ENCODE measurements around the gene SGO2.

SGO2 gene

GRCh38 chr2:200496696-200497095 lies 29.3 kb upstream of the SGO2 start:
- Histone ChIP-seq H3K79me2 (ENCODE audit: insufficient read depth, low read length) (no peaks in the 10 kb centered on the region), H3K4me3 (ENCODE audit: insufficient read depth, low read length, poor library complexity, severe bottlenecking) (no peak overlapping the region), H2AFZ (ENCODE audit: low read depth, low read length, severe bottlenecking) (no peak overlapping the region), H3K9me2 (replicated peaks; ENCODE audit: insufficient read depth, low read length) (no peaks in the 10 kb centered on the region), H3K27ac (ENCODE audit: low read depth, low read length) (no peak overlapping the region), H3K9me3 (ENCODE audit: insufficient read depth, low read length) (no peaks in the 10 kb centered on the region), H3K9ac (ENCODE audit: low read length) (no peak overlapping the region), H3K36me3 (ENCODE audit: low read length) (peaks cover 16% of the 10 kb centered on the region; the same call in 1 of the 2 replicates), H4K20me1 (ENCODE audit: low read depth, low read length) (no peaks in the 10 kb centered on the region), H3K4me2 (ENCODE audit: low read depth, low read length, poor library complexity, severe bottlenecking) (no peak overlapping the region), H3K27me3 (ENCODE audit: low read length) (no peaks in the 10 kb centered on the region), H3F3A (ENCODE audit: insufficient read depth) (no peaks in the 10 kb centered on the region)
- no peak for TF ChIP-seq CTCF (IDR thresholded peaks at IDR 0.05; ENCODE audit: insufficient read depth, low read length, poor library complexity, severe bottlenecking)
- TF ChIP-seq EZH2phosphoT487 (conservative IDR thresholded peaks at IDR 0.05; ENCODE audit: low read length): no peak

GRCh38 chr2:200498402-200499162 lies 27.4 kb upstream of the SGO2 start:
- Histone ChIP-seq H2AFZ (ENCODE audit: low read depth, low read length, severe bottlenecking) (no peak overlapping the region), H3K27ac (ENCODE audit: low read depth, low read length) (no peak overlapping the region), H3K36me3 (ENCODE audit: low read length) (peaks cover 18% of the 10 kb centered on the region; the same call in 1 of the 2 replicates), H4K20me1 (ENCODE audit: low read depth, low read length) (no peaks in the 10 kb centered on the region), H3K9ac (ENCODE audit: low read length) (no peak overlapping the region), H3K27me3 (ENCODE audit: low read length) (no peaks in the 10 kb centered on the region), H3K9me3 (ENCODE audit: insufficient read depth, low read length) (no peaks in the 10 kb centered on the region), H3K79me2 (ENCODE audit: insufficient read depth, low read length) (no peaks in the 10 kb centered on the region), H3K4me3 (ENCODE audit: insufficient read depth, low read length, poor library complexity, severe bottlenecking) (no peak overlapping the region), H3K4me2 (ENCODE audit: low read depth, low read length, poor library complexity, severe bottlenecking) (no peak overlapping the region), H3F3A (ENCODE audit: insufficient read depth) (no peaks in the 10 kb centered on the region), H3K9me2 (replicated peaks; ENCODE audit: insufficient read depth, low read length) (no peaks in the 10 kb centered on the region)
- TF ChIP-seq EZH2phosphoT487 (conservative IDR thresholded peaks at IDR 0.05; ENCODE audit: low read length) (no peak), CTCF (IDR thresholded peaks at IDR 0.05; ENCODE audit: insufficient read depth, low read length, poor library complexity, severe bottlenecking) (no peak)

GRCh38 chr2:200502196-200502595 lies 23.8 kb upstream of the SGO2 start:
- Histone ChIP-seq H2AFZ (ENCODE audit: low read depth, low read length, severe bottlenecking) (no peak overlapping the region), H3K27me3 (ENCODE audit: low read length) (no peaks in the 10 kb centered on the region), H4K20me1 (ENCODE audit: low read depth, low read length) (no peaks in the 10 kb centered on the region), H3K79me2 (ENCODE audit: insufficient read depth, low read length) (no peaks in the 10 kb centered on the region), H3K9me3 (ENCODE audit: insufficient read depth, low read length) (no peaks in the 10 kb centered on the region), H3K9ac (ENCODE audit: low read length) (no peak overlapping the region), H3K27ac (ENCODE audit: low read depth, low read length) (no peak overlapping the region), H3K4me2 (ENCODE audit: low read depth, low read length, poor library complexity, severe bottlenecking) (no peak overlapping the region), H3K4me3 (ENCODE audit: insufficient read depth, low read length, poor library complexity, severe bottlenecking) (no peak overlapping the region), H3K9me2 (replicated peaks; ENCODE audit: insufficient read depth, low read length) (no peaks in the 10 kb centered on the region), H3F3A (ENCODE audit: insufficient read depth) (no peaks in the 10 kb centered on the region; the same call in 1 of the 2 replicates), H3K36me3 (ENCODE audit: low read length) (peaks cover 21% of the 10 kb centered on the region; the same call in 1 of the 2 replicates)
- TF ChIP-seq EZH2phosphoT487 (conservative IDR thresholded peaks at IDR 0.05; ENCODE audit: low read length) (no peak), CTCF (IDR thresholded peaks at IDR 0.05; ENCODE audit: insufficient read depth, low read length, poor library complexity, severe bottlenecking) (no peak)

All from SU-DHL-6 (cell line).